HFFc6 (cell line): ENCODE measurements around the gene TRPM7. TPM values are rescaled to one million over a fixed set of nuclear protein-coding genes. Genes with fewer than 3 reads are reported as not detected.

ENCODE experiments used
- DNase-seq: peaks from one replicate; pipeline ENCODE4 v3.0.0-alpha.2; 2018
- H3K27ac Mint-ChIP-seq: 2 replicates; pipeline ENCODE4 v1.8.0; 2020; ENCODE audit warnings: mild to moderate bottlenecking, mixed read lengths
- H3K27me3 Mint-ChIP-seq: 2 replicates; pipeline ENCODE4 v1.8.0; 2021; ENCODE audit warnings: mild to moderate bottlenecking, moderate library complexity, mixed read lengths; ENCODE audit not compliant: insufficient read depth
- H3K36me3 Mint-ChIP-seq: 2 replicates; pipeline ENCODE4 v1.8.0; 2021; ENCODE audit warnings: low read depth, mixed read lengths
- H3K4me1 Mint-ChIP-seq: 2 replicates; pipeline ENCODE4 v1.8.0; 2020; ENCODE audit warnings: low read depth, mixed read lengths
- H3K4me3 Mint-ChIP-seq: 2 replicates; pipeline ENCODE4 v1.8.0; 2020; ENCODE audit warnings: mild to moderate bottlenecking, moderate library complexity, mixed read lengths
- H3K9me3 Mint-ChIP-seq: 2 replicates; pipeline ENCODE4 v1.8.0; 2020; ENCODE audit warnings: mild to moderate bottlenecking, mixed read lengths
- CTCF ChIP-seq: fragments of 200-600 bp; sonication (generic); IDR thresholded peaks from 2 replicates; pipeline ENCODE4 v1.5.0; 2021; ENCODE audit warnings: antibody characterized with exemption, mild to moderate bottlenecking
- total RNA-seq, 6 experiments: library from RNA; stranded (reverse); fragmentation: NEBNext Ultra II Directional; extraction: Animal tissue kit (Norgen Biotek cat#: 25700); gene quantifications; 2 replicates in 1 of 6; 3 replicates in 5 of 6; pipeline ENCODE4 v1.2.3, GENCODE V29; 2021

Gene TRPM7
- total RNA-seq, 6 experiments from 2014 or later = 20.6 to 24.6 (median 23.5) TPM

GRCh38 chr15:50655555-50655954 lies 31.0 kb downstream of the TRPM7 start:
- no peak overlapping the region for H3K4me3 Mint-ChIP-seq
- no peak overlapping the region for H3K27ac Mint-ChIP-seq
- peaks cover 6% of the 10 kb centered on the region; the same call in 1 of the 2 replicates for H3K4me1 Mint-ChIP-seq
- TF ChIP-seq CTCF = no peak
- no peaks in the 10 kb centered on the region for H3K9me3 Mint-ChIP-seq
- DNase-seq = no peak
- H3K27me3 Mint-ChIP-seq = no peaks in the 10 kb centered on the region
- H3K36me3 Mint-ChIP-seq = peaks cover 10% of the 10 kb centered on the region; the same call in 1 of the 2 replicates

- Mint-ChIP-seq H3K4me1 (peaks cover 6% of the 10 kb centered on the region; the same call in 1 of the 2 replicates), H3K36me3 (peaks cover 5% of the 10 kb centered on the region; the same call in 1 of the 2 replicates), H3K27ac (peak overlapping the region; percentile 10), H3K9me3 (no peaks in the 10 kb centered on the region), H3K27me3 (no peaks in the 10 kb centered on the region), H3K4me3 (no peak overlapping the region)
- TF ChIP-seq CTCF = no peak
- DNase-seq = no peak
These were observed 33.3 kb downstream of the TRPM7 start for GRCh38 chr15:50653156-50653743.

GRCh38 chr15:50652671-50653070 lies 33.9 kb downstream of the TRPM7 start:
- H3K4me1 Mint-ChIP-seq = peaks cover 6% of the 10 kb centered on the region; the same call in 1 of the 2 replicates
- no peaks in the 10 kb centered on the region for H3K9me3 Mint-ChIP-seq
- H3K4me3 Mint-ChIP-seq = no peak overlapping the region
- no peak for TF ChIP-seq CTCF
- H3K36me3 Mint-ChIP-seq = peaks cover 5% of the 10 kb centered on the region; the same call in 1 of the 2 replicates
- DNase-seq = no peak
- no peak overlapping the region for H3K27ac Mint-ChIP-seq
- no peaks in the 10 kb centered on the region for H3K27me3 Mint-ChIP-seq

- peaks cover 27% of the 10 kb centered on the region for H3K36me3 Mint-ChIP-seq
These were observed 45.3 kb downstream of the TRPM7 start for GRCh38 chr15:50641318-50641717.

GRCh38 chr15:50636146-50636545 lies 50.5 kb downstream of the TRPM7 start:
- Mint-ChIP-seq H3K4me1 (peaks cover 5% of the 10 kb centered on the region; the same call in 1 of the 2 replicates), H3K4me3 (no peak overlapping the region), H3K27me3 (peaks cover 3% of the 10 kb centered on the region; the same call in 1 of the 2 replicates), H3K9me3 (no peaks in the 10 kb centered on the region), H3K36me3 (peaks cover 20% of the 10 kb centered on the region; the same call in 1 of the 2 replicates), H3K27ac (no peak overlapping the region)
- DNase-seq = no peak
- no peak for TF ChIP-seq CTCF

More at GRCh38 chr15:50641318-50641717, 45.3 kb downstream of the TRPM7 start:
- no peak for DNase-seq
- H3K4me3 Mint-ChIP-seq = no peak overlapping the region
- no peak for TF ChIP-seq CTCF
- no peak overlapping the region; the same call in 1 of the 2 replicates for H3K27ac Mint-ChIP-seq
- no peaks in the 10 kb centered on the region for H3K4me1 Mint-ChIP-seq
- no peaks in the 10 kb centered on the region; the same call in 1 of the 2 replicates for H3K27me3 Mint-ChIP-seq
- no peaks in the 10 kb centered on the region for H3K9me3 Mint-ChIP-seq
